ENCODE measurements around the gene KLC1. TPM values are rescaled to one million over a fixed set of nuclear protein-coding genes. Genes with fewer than 3 reads are reported as not detected.

Gene KLC1
- total RNA-seq, 2 donors from 2014 or later, result 185 to 201 TPM

GRCh38 chr14:103621860-103622259 is 7.2 kb upstream of the KLC1 start:
- H3K4me3 ChIP-seq, result no peak overlapping the region
- no peaks in the 10 kb centered on the region for H3K27me3 ChIP-seq
- H3K27ac ChIP-seq, result no peak overlapping the region
- no peak for DNase-seq (ENCODE audit: low spot score)
- no peaks in the 10 kb centered on the region for H3K9me3 ChIP-seq
- peaks cover 0 to 22% of the 10 kb centered on the region in 2 donors for H3K4me1 ChIP-seq
- no peaks in the 10 kb centered on the region for H3K36me3 ChIP-seq
- TF ChIP-seq CTCF (IDR thresholded peaks at IDR 0.05), result no peak

GRCh38 chr14:103623308-103623707 is 5.7 kb upstream of the KLC1 start:
- no peaks in the 10 kb centered on the region for H3K27me3 ChIP-seq
- H3K4me3 ChIP-seq, result no peak overlapping the region
- peaks cover 0 to 34% of the 10 kb centered on the region in 2 donors for H3K4me1 ChIP-seq
- H3K9me3 ChIP-seq, result no peaks in the 10 kb centered on the region
- H3K36me3 ChIP-seq, result no peaks in the 10 kb centered on the region
- TF ChIP-seq CTCF (IDR thresholded peaks at IDR 0.05), result no peak
- no peak overlapping the region for H3K27ac ChIP-seq
- no peak for DNase-seq (ENCODE audit: low spot score)

- no peaks in the 10 kb centered on the region for H3K9me3 ChIP-seq
- no peak for TF ChIP-seq CTCF (IDR thresholded peaks at IDR 0.05)
- H3K4me3 ChIP-seq, result no peak overlapping the region
- H3K27ac ChIP-seq, result peak overlapping the region; percentile 63 to 73
- H3K27me3 ChIP-seq, result no peaks in the 10 kb centered on the region
- no peaks in the 10 kb centered on the region for H3K36me3 ChIP-seq
- H3K4me1 ChIP-seq, result peaks cover 0 to 38% of the 10 kb centered on the region in 2 donors
- no peak for DNase-seq (ENCODE audit: low spot score)
Observed at GRCh38 chr14:103623883-103624482, 5.0 kb upstream of the KLC1 start.

- TF ChIP-seq CTCF (IDR thresholded peaks at IDR 0.05), result no peak
- Histone ChIP-seq H3K9me3 (no peaks in the 10 kb centered on the region), H3K27ac (peak overlapping the region; percentile 52 to 73), H3K27me3 (no peaks in the 10 kb centered on the region), H3K36me3 (no peaks in the 10 kb centered on the region), H3K4me3 (no peak overlapping the region), H3K4me1 (peaks cover 0 to 38% of the 10 kb centered on the region in 2 donors)
- DNase-seq (ENCODE audit: low spot score), result peak; percentile 89
Observed at GRCh38 chr14:103624860-103625259, 4.2 kb upstream of the KLC1 start.

- Histone ChIP-seq H3K27me3 (no peaks in the 10 kb centered on the region), H3K27ac (peak overlapping the region; percentile 52 to 73), H3K36me3 (no peaks in the 10 kb centered on the region), H3K4me3 (no peak overlapping the region), H3K4me1 (peaks cover 0 to 44% of the 10 kb centered on the region in 2 donors), H3K9me3 (no peaks in the 10 kb centered on the region)
- DNase-seq (ENCODE audit: low spot score), result no peak
- no peak for TF ChIP-seq CTCF (IDR thresholded peaks at IDR 0.05)
Observed at GRCh38 chr14:103625356-103626095, 3.5 kb upstream of the KLC1 start.

Measured in right atrium auricular region (tissue), 2 donors.